T follicular helper cell (primary cell): Measurements from ENCODE around the gene PTPRN2.
"Not testable (repeated sequence)": the region's sequence is repeated elsewhere in the genome, so short reads cannot be mapped to it uniquely, and the experiment has no call there.

ENCODE experiments used
- DNase-seq: peaks from one replicate; pipeline ENCODE4 v3.0.0-alpha.2; 2020; ENCODE audit warnings: low read depth

PTPRN2 gene

DNA sequence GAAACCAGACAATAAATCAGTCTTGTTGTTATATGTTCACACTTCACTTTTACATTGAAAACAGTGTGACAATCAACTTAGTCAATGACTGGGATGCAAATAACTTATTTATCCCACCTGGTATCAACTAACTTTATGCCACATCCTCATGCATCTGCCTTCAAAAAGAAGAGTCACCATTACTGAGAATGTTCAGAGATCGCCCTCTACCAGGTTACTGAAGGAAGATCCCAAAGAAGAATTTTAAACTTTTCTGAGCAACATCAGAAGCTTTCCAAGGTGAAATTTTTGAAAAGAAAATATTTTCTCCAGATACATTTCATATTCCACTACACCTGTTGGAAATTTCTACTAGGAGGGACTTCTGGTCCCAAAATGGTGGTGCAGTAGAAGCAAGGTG is 359.5 kb downstream of the PTPRN2 start:
- DNase-seq = no peak

DNA sequence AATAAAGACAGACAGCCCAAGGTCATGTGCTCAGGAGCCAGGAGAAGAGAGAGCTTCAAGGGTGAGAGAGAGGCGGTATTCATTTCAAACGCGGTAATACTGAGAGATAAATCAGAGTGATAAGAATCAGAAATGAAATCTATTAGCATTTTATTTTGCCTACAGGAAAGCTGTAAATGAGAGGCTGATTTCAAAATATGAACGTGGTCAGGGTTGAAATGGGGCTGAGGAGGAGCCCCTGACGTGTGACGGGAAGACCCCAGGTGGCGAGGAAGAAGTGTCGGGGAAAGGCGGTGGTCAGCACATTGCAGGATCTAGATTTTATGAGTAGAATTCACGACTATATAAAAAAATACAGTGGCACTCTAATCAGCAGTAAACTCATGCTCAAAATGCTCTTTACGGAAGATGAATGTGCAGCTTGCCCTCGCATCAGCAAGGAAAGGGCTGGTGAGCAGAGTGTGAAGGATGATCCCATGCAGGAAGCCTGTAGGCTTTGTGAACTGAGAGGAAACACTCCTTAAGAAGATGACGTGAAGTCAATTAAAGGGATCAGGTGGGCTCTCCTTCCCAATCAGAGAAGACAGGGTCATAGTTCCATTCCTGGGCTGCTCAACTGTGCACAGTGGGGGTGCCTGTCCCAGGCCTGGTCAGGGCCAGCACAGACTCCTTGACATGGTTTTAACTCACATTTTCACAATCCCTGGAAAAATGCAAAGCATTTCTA is 360.2 kb downstream of the PTPRN2 start:
- no peak for DNase-seq

DNA sequence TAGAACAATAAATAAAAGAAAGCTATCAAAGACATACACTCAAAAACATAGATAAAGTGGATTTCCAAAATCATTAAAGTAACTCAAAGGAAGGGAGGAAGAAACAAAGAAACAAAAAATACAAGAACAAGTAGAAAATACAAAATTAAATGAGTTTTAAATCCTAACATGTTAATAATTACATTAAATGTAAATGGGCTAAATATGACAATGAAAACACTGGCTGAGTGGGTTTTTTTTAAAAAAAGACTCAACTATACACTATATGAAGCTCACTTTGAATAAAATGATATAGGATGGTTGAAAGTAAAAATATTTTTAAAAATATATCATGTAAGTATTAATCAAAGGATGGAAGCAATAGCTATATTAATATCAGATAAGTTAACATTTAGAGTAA is 371.4 kb downstream of the PTPRN2 start:
- no peak for DNase-seq

DNA sequence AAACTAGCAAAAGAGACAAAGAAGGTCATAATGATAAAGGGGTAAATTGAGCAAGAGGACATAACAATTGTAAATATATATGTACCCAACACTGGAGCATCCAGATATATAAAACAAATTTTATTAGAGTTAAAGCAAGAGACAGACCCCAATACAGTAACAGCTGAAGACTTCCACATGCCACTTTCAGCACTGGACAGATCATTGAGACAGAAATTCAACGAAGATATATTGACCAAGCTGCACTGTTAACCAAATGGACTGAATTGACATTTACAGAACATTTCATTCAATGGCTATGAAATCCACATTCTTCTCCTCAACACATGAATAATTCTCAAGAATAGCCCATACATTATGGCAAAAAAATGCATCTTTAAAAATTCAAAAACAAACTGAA is 378.2 kb downstream of the PTPRN2 start:
- no peak for DNase-seq

DNA sequence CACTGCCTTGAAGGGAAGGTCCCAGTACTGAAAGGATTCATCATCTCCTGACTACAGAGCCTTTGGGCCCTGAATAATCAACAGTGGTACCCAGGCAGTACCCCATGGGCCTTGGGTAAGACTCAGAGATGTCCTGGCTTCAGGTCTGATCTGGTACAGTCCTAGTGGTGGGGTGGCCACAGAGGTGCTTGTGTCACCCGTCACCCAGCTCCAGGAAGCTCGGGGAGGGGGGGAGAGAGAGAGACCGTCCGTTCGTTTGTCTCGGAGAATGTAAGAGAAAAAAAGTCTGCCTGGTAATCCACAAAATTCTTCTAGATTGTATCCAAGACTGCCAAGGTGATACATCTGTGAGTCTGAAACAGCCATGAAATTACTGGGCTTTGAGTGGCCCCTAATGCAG is 381.3 kb downstream of the PTPRN2 start:
- DNase-seq = no peak

DNA sequence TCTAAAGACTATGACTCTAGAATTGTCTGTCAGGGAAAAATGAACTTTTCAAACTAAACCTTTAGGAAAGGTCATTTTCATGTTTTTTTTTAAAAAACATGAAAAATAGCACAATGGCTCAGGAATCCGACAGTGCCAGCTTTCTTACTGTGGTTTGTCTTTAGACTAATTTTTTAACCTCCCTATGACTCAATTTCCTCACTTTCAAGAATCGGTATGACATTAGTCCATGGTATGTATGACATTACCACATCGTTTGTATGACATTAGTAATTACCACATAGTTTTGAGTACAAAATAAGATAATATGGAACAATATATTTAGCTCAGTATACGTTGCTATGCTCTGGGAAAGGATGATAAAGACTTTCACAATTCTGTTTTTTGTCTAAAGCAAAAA is 383.2 kb downstream of the PTPRN2 start:
- DNase-seq = no peak

DNA sequence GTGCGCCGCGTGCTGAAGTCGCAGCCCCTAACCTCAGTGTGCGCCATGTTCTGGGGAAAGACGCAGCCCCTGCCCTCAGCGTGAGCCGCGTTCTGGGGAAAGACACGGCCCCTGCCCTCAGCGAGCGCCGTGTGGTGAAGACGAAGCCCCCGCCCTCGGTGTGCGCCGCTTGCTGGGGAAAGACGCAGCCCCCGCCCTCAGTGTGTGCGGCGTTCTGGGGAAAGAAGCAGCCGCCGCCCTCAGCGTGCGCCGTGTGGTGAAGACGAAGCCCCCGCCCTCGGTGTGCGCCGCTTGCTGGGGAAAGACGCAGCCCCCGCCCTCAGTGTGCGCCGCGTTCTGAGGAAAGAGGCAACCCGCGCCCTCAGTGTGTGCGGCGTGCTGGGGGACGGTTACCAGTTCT is 383.7 kb downstream of the PTPRN2 start:
- not testable (repeated sequence) for DNase-seq

DNA sequence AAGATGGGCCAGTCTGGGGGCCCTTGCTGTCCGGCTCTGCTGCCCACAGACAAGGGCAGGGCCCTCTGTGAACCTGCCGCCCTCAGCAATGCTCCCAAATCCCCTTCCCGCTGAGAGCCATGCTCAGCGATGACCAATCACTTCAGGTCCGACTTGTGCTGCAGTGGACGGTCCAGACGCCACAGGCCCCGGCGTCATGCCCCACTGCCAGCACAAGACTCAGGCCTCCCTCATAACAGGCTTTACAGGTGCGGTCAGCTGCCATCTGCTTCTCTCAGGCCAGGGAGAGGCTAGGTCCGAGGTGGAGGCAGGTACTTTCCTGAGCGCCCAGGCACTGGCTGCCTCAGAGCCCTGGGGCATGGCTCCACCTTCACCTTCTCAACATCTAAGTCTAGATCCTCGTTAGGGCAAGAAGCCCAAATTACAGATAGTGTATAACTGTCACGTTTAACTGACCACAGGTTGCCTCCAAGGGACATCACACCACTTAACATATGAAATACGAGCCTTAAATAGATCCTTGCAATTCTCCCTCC is 393.2 kb downstream of the PTPRN2 start:
- DNase-seq = no peak

DNA sequence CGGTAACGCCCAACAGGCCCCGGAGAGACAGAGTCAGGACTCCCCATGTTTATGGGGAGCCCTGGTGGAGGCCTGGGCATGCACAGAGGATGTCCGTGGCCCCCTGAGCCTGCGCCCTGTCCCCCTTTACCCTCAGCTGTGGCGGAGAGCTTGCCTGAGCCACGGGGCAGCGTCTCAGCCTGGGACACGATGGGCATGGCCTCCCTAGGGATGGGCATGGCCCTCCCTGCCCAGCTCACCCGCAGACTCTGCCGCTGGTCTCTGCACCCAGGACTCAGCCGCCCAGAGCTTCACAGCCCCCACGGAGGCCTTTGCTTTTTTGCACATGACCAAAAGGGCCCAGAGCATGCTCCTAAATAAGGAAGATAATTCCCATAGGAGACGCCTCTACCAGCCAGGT is 394.2 kb downstream of the PTPRN2 start:
- DNase-seq = no peak

DNA sequence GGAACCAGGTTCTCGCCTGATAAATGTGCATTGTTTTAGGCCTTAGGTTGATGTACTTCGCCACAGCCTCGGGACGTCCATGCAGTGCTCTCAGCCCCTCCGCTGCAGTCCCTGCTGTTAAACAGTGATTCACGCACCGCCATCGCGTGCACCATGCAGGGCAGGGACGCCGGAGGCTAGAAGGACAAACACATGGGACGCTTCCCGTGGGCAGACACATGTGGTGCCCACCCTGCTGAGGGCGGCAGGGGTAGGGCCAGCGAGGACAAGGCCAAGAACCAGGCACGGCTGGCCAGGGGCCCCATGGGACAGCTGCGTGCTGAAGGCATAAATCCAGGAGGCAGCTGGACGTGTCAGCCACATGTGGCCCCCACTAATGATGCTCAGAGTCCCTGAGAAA is 394.7 kb downstream of the PTPRN2 start:
- DNase-seq = no peak

DNA sequence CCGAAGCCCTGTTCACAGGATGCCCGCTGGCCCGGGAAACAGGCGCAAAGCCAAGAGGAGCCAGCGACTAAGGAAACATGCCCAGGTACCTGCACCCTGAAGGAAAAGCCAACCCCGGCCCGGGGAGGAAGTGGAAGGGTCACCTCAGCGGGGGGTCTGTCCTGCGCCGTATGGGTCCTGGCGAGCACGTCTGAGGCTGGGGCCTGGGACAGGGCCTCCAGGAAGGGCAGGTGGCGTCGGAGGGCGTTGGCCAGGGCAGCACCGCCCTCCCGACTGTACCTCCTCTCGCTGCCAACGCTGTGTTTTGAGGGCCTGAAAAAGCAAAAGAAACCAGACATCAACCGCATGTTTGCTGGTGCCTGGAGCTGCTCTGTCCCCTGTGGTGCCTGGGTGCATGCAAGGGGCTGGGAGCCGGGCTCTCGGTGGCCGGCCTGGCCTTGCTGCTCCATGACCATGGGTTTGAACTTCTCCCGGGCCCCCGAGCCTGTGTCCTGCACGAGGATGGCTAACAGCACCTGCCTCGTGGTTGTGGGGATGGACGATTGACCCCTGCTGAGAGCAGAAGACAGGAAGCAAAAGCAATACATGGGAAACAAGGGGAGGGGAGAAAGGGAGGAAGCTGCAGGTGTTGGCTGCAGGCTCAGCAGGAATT is 395.3 kb downstream of the PTPRN2 start:
- DNase-seq = no peak

DNA sequence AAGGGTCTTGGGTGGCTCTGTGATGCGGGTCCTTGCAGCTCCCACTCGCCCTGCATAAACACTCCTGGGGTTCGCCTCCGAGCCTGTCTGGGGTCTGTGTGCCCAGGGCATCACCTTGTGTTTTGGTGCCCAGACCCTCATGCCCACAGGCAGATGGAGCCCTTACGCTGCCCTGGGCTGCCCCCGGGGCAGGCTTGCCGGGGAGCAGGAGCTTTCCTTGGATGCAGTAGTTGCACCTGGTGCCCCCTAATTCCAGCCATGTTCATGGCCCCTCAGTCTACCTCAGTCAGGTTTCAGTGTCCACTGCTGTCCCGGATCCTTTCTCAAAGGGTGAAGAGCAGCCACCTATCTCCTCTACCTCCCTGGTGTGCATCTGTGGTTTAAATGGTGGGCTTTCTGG is 396.0 kb downstream of the PTPRN2 start:
- DNase-seq = no peak

DNA sequence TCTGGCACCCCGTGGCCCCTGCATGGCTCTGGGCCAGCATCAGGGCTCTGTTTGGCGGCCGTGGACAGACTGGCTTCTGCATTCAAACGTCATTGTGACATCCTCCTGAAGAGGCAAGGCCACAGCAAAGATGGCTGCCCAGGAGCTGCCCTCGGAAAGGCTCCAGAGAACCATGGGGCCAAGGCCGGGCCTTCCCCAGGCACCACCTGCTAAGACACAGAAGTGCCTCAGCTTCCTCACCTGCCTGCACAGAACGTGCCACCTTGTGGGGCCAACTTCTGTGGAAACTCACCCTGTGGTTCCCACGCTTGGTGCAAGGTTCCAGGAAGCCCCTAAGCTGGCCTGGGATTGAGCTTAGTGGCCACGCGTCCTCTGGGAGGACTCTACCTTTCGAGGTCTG is 396.9 kb downstream of the PTPRN2 start:
- no peak for DNase-seq

DNA sequence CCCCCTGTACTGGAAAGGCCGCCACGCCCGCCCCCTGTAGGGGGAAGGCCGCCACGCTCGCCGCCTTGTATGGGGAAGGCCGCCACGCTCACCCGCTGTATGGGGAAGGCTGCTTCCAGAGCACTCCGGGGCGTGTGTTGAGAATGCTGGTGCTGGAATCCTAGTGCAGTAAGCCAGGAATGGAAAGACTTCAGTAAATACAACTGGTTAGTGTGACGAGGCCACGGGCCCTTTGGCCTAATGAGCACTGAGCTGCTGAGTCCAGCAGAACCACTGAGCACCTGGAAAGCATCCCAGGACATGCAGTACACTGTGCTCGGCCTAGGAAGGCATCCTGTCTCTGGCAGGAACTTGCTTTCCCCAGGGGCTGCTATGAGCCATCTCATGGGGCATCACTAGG is 398.9 kb downstream of the PTPRN2 start:
- DNase-seq = no peak

DNA sequence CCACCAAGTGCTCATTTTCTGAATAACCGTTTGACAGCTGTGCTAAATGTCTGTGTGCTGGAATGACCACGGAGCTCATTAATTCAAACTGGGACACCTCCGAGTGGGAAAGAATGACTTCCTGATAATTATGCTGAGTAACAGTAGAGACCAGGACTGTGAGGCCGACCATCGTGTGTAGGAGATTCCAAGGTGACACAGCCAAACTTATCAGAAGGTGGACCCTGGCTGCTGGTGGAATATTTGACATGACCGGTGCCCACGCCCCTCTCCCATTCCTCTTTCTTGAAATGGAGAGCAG is 400.0 kb downstream of the PTPRN2 start:
- no peak for DNase-seq

DNA sequence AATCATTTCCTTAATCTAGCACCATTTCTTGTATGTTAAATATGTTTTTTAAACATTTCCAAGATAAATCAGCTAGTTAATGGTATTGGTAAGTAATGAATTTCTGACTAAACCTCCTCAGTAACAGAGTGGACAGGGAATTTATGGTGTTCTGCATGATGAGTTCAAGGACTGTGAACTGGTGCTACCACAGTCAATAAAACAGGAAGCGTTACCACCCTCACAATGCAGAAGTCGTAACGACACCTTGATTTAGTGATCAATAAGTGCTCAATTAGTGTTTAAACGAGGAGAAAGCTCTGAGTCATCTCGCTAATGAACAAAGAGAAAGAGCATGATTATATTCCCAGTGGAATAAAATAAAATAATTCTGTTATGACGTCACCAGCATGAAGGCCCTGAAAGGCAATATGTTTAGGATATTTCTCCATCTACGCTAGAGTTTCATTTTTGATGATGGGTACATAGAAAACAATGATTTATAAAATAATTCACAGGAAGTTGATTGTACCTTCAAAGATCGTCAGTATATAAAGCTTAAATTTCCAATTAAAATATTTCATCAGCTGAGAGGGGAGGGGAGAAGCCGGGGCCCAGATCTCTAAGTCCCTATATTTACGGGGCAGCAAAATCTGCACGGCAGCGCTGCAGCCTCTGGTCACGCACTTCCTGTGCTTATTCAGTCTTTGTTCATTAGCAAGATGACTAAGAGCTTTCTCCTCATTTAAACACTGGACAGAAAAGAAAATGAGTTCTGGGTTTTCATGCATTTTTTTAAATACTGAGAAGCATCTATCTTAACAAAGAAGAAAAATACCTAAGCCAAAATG is 400.5 kb downstream of the PTPRN2 start:
- no peak for DNase-seq

DNA sequence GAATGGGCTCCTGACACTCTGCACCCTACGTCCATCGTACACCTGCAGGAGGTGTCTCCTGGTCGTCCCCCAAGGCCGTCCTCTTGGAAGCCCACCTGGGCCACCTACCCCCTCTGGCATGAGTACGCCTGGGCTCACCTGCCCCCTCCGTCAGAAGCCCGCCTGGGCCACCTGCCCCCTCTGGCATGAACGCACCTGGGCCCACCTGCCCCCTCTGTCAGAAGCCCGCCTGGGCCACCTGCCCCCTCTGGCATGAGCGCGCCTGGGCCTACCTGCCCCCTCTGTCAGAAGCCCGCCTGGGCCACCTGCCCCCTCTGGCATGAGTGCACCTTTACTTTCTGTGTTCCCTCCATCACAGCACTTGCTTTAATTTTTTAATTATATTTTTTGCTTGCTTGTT is 401.2 kb downstream of the PTPRN2 start:
- DNase-seq = no peak

DNA sequence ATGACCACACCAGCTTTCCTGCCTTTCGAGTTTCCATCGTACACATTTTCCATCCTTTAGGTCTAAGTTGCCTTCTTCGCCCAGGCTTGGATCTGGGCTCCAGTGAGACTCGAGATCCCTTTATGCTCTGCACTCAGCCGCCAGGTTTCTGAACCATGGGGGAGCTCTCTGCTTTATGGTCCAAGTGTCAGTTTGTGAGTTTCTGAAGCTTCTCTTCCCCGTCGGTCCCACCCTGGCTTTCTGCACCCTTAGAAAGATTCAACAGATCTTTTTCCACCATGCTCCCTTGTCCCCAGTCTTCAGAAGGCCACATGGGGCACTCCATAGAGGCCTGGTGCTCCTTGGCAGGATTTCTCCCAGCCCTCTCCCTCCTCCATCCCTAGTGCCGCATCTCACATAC is 402.0 kb downstream of the PTPRN2 start:
- DNase-seq = no peak

DNA sequence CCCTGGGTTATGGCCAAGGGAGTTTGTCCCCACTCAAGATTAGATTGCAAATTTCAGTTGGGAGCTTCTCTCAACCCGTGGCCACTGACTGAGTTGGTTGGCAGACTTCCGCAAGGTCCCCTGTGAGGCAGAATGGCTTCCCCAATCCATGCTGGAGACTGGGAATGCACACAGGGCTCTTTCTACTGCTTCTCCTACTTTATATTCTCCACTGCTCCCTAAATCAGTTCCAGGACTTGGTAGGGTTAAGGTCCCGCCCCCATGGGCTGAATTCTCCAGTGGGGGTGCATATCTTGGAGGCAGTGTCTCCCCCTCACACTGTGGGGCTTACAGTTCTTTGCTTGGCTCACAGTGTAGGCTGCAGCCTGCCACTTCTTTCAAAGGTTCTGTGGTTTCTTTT is 404.2 kb downstream of the PTPRN2 start:
- no peak for DNase-seq

DNA sequence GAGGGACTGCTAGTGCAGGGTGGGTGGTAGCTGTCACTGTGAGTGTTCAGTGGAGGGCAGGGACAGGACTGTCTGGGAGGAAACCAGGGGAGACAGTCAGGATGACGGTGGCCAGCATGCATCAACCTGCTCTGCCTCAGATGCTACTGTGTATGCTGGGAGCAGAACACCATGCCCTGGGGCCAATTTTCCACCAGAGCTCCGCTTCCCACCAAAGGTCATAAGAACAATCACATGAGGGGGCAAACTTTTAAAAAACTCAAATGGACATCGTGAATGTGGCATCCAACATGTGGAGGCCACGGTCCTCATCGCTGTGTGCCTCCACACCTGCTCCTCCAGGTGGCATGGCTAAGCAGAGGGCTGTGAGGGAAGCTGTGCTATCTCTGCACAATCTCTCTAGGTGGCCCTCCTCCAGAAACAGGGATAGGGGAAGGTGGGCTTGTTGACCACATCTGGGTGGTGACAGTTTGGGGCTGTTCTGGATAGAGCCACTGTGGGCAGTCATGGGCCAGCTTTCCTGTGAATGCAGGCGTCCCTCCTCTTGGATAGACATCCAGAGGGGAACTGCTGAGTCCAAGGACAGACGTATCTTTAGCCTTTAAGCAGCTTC is 411.0 kb downstream of the PTPRN2 start:
- no peak for DNase-seq

DNA sequence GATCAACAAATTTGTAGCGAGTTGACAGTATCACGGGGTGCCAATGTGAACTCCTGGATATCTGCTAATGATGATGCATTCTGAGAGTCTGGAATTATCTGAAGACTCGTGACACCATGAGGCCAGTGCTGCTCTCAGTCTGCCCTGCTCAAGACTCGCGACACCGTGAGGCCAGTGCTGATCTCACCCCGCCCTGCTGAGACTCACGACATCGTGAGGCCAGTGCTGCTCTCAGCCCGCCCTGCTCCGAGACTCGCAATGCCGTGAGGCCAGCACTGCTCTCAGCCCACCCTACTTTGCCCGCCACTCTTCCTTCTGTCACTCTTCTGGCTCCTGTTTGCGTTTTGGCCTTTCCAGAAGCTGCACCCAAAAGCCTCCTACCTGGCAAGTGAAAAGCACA is 411.8 kb downstream of the PTPRN2 start:
- no peak for DNase-seq

DNA sequence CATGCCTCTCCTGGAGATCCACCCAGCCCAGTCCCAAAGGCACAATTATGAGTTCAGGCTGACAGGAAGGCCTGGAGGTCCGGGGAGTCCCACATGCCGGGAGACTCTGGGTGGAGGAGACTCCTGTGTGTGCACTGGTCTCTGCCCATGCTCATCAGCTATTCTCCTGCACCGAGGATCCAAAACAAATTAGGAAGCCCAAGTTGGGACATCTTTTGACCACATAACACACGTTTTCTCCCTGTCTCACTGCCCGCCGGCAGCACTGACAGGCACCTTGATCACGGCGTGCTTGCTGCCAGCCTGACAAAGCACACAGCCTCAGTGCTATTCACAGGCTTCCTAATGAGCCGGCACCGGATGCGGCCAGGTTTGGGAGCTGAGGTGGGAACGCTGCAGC is 412.7 kb downstream of the PTPRN2 start:
- no peak for DNase-seq

DNA sequence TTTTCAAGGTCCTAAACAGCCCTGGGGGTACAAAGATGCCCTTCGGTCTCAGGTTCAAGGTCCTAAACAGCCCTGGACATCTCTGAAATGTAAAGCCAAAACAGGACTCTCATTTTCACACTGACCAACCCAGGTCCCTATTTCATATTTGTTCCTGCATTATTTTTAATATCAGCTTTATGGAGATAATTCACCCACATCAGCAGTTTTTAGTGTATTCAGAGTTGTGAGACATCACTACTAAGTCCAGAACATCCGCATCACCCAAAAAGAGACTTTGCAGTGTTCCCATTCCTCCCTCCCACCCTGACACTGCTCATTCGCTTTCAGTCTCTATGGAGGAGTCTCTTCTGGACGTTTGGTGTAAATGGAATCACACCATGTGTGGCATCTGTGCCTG is 420.2 kb downstream of the PTPRN2 start:
- DNase-seq = no peak
